NCI-H1417 treated with DMSO at 0.1 percent for 48 hours (cell line): ENCODE data around the gene AMT.

Experiments
- DNase-seq: peaks from one replicate; lab custom pipeline; 2025; lab: John Stamatoyannopoulos, UW

AMT gene

DNA sequence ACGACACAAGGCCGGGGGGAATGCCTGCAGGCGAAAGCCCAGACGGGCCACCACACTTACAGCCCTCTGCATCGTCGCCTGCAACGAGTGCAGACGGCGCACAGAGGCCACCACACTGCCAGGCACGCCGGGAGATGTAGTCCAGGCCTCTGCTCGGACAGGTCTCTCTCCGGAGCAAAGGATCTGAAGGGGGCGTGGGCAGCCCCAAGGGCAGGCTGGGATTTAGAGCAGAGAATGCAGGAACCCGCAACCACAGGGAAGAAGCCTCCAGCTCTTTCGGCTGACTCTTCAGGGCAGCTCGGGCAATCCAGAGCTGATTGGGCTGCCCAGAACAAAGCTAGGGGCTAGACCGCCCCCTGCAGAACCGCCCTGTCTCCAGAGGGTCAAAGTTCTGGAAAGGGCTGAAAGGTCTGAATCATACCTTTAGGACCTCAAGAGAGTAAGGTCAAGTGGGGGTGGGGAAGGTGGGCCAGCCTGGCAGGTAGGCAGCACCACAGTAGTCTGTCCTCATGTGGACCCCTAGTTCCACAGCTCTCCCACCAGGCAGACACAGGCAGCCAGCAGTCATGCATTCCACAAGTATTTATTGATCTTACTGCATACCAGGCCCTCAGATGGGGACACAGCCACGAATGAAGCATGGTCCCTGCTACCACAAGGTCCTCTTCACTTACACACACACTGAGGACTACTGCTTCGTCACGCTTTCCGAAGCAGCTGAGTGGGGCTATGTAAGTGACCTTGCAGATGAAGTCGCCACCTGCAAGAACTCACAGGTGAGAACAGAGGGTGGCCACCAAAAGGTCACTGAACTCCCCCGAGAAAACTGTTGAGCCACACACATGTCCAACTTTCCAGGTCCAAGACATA lies at the start of gene AMT:
AMT (minus strand) TSS at position 95 of the 870 bp plus-strand sequence; CDS start at position 72, 23 bp downstream.
- no peak for DNase-seq

- no peak for DNase-seq
These were observed 48.6 kb upstream of the AMT start for GRCh38 chr3:49470714-49471420.

GRCh38 chr3:49469936-49470713 lies 47.9 kb upstream of the AMT start, which contains the start of gene DAG1:
DAG1 (plus strand) TSS chr3:49470267; CDS start chr3:49510535, 40,268 bp downstream.
- DNase-seq, result peak; percentile 67

- DNase-seq, result no peak
These were observed 47.0 kb upstream of the AMT start for GRCh38 chr3:49469037-49469935.

DNA sequence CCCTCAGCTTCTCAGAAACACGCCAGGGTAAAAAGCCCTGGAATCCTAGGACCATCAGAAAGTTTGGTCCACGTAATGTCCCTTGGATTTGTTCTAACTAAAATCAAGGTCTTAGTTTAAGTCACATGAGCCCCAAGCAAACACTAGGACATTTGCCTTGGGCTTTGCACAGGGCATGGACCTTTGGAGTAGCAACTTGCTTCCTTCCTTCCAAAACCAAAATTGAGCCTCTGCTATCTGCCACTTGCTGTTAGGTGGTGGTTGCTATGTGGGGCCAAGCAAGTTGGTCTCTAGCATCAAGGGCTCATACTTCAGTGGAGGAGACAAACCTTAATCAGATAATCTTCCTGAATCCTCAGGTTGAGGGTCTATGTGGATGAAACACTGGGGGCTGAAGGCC lies 43.8 kb upstream of the AMT start:
- DNase-seq, result no peak

DNA sequence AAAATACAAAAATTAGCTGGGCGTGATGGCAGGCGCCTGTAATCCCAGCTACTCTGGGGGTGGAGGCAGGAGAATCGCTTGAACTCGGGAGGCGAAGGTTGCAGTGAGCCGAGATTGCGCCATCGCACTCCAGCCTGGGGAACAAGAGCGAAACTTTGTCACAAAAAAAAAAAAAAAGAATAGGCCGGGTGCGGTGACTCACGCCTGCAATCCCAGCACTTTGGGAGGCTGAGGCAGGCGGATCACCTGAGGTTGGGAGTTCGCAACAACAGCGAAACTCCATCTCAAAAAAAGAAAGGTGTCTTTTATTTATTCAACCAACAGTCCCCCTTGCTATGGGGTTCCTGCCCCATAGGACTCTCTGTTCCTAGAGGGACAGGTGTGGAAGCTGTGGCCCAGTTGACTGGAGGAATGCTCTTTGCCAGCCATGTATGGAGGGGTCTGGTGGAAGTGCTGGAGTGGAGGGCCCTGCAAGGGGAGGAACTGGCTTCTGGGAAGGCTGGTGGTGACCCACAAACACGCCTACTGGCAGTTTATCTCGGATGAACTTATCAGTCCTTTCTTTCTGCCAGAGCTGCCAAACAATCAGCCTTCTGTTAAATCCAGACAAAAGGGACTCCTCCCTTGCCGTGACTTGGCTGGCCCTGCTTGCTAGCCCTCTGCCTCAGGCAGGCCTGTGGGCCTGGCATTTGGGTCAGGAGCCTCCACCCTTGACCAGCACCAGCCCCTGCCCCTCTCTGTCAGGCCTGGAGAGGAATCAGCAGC lies 43.2 kb upstream of the AMT start:
- DNase-seq, result no peak

DNA sequence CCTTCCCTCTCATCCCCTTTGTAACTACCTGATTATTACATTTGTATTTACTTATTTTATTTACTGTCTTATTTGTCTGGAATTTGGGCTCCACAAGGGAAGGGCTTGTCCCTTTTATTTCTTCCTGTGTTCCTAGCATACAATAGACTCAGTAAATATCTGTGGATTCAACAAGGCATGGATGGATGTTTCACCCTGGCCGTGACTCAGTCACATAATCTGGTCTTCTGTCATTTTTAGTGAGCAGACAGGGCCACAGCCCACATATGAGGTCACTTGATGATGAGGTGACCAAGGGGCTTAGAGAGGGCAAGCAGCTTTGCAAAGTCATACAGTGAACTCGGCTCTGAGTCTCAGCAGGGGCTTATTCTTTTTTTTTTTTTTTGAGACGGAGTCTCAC lies 39.9 kb upstream of the AMT start:
- no peak for DNase-seq

- DNase-seq, result no peak
These were observed 39.3 kb upstream of the AMT start for GRCh38 chr3:49461443-49462171.

GRCh38 chr3:49460956-49461355 lies 38.7 kb upstream of the AMT start:
- DNase-seq, result no peak

GRCh38 chr3:49460188-49460890 lies 38.1 kb upstream of the AMT start:
- DNase-seq, result no peak

GRCh38 chr3:49456466-49456865 lies 34.2 kb upstream of the AMT start:
- no peak for DNase-seq

DNA sequence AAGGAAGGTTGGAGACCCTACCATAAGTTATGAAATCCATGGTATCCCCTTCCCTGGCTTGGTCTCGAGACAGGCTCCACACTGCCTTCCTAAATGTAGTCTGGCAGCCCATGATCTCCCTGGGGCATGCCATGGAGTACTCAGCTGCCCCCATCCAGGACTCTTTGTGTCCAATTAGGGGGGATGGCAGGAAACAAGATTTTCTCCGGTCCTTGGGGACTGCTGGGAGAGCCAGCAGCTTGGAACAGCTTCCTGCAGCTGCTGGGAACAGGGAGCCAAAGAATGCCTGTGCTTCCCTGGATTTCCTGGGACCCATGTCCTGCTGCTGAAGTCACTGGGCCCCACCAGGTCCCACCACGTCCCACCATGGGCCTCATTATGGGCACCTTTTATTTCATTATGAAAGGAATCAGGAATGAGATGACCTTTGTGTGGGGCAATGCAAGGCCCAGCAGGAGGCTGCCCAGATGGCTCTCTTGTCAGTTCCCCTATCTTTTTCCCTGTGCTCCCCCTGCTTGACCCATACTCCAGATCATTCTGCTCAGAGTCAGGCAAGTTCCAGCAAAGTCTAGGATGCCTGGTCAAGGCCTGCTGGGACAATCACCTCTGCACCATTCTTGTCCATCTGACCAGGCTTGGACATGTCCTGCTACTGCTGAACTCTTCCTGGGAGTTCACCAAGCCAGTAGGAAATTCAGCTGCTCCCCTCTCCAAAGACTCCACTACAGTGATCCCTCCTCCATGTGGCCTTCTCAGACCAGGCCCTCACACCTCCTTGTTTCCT lies 32.8 kb upstream of the AMT start:
- no peak for DNase-seq

DNA sequence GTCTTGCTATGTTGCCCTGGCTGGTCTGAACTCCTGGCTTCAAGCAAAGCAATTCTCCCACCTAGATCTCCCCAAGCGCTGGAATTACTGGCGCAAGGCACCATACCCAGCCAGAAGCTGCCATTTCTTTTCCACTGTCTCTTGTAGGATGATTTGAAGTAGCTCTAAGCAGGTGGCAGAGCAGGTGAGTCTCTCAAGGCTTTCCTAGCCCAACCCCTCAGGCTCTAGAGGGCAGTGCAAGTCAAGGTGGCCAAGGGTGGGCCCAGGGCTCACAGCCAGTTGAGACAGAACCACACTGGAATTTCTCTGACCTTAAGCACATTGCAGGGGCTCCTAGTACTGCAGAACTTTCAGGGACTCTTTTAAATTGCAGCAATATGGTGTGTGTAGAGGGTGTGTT lies 32.2 kb upstream of the AMT start:
- DNase-seq, result no peak

GRCh38 chr3:49453621-49454020 lies 31.3 kb upstream of the AMT start:
- no peak for DNase-seq

DNA sequence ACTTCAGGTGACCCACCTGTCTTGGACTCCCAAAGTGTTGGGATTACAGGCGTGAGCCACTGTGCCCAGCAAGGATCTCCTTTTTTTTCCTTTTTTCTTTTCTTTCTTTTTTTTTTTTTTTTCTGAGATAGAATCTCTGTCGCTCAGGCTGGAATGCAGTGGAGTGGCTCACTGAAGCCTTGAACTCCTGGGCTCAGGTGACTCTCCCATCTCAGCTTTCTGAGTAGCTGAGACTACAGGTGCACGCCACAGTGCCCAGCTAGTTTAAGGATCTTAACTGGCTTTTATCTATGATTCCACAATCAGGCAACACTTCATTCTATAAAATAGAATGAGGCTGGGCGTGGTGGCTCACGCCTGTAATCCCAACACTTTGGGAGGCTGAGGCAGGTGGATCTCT lies 23.1 kb upstream of the AMT start:
- DNase-seq, result no peak

DNA sequence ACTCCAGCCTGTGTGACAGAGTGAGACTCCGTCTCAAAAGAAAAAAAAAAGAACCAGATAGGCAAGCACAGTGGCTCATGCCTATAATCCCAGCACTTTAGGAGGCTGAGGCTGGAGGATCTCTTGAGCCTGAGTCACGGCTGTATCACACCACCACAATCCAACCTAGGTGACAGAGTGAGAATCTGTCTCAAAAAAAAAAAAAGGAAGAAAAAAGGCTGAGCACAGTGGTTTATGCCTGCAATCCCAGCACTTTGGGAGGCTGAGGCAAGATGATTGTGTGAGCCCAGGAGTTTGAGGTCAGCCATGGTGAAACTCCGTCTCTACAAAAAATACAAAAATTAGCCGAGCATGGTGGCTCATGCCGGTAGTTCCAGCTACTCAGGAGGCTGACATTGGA lies 12.5 kb upstream of the AMT start:
- no peak for DNase-seq

DNA sequence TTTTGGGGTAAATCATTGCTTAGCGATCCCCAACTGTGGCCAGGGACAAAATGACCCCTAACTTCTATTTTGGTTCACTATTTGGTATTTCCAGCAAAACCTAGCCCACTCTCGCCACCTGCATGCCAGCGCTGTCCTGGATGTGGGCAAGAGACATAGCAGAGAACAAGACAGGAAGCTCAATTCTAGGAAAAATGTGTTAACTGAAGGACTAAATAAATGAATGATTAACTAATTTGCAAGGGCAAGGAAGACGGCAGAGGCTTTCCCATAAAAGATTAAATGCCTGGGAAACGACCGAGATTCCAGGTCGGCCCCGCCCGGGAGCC lies 6.4 kb upstream of the AMT start:
- DNase-seq, result no peak

- DNase-seq, result no peak
These were observed 5.3 kb upstream of the AMT start for GRCh38 chr3:49427586-49427985.

GRCh38 chr3:49424816-49425215 lies 2.5 kb upstream of the AMT start:
- no peak for DNase-seq
